HUES48 (cell line): ENCODE measurements around the gene MOV10L1.

Experiments
- H3K27ac ChIP-seq: one replicate; pipeline ENCODE4 v1.7.0; 2013; ENCODE audit warnings: low read depth, low read length, inconsistent platforms
- H3K27me3 ChIP-seq: 2 replicates; pipeline ENCODE4 v1.6.1; 2013; ENCODE audit warnings: mild to moderate bottlenecking, low read length; ENCODE audit not compliant: control insufficient read depth, insufficient read depth
- H3K36me3 ChIP-seq: 2 replicates; pipeline ENCODE4 v1.6.1; 2013; ENCODE audit warnings: low read length; ENCODE audit not compliant: control insufficient read depth, insufficient read depth
- H3K4me1 ChIP-seq: 2 replicates; pipeline ENCODE4 v1.6.1; 2013; ENCODE audit warnings: mild to moderate bottlenecking, low read length; ENCODE audit not compliant: control insufficient read depth, insufficient read depth
- H3K4me3 ChIP-seq: 2 replicates; pipeline ENCODE4 v1.5.1; 2013; ENCODE audit warnings: mild to moderate bottlenecking, low read depth, low read length
- H3K9ac ChIP-seq: 2 replicates; pipeline ENCODE4 v1.6.1; 2013; ENCODE audit warnings: mild to moderate bottlenecking, low read depth, low read length, moderate library complexity
- H3K9me3 ChIP-seq: 2 replicates; pipeline ENCODE4 v1.6.1; 2013; ENCODE audit warnings: low read length; ENCODE audit not compliant: control insufficient read depth, insufficient read depth

The MOV10L1 gene

DNA sequence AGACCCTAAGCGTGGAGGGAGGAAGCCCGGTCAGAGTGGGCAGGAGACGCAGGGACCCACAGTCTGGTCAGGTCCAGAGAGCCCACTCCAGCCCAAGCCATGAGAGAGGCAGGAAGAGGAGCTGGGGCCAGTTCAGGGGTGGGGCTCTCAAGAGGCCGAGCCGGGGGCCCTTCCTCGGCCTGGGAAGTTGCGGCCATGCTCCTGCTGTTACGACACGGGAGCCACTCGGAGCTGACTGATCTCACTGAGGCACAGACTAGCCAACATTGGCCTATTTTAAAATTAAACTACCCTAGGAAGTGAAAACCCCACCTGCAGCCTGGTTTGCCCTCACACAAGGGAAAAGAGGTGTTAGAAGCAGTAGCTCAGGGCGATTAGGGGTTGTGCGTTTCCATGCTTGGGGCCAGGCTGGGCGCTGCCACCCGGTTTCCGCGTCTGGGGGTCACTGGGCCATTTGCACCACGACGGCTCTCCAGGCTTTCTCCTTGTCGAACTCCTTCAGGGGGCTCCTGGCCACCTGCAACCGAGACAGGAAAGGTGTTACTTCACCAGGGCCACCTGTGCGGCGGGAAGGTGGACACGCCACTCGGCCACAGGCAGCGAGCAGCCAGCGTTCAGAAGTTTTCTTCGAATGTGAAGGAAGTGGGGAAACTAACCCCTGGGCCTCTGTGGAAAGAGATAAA, 28.5 kb upstream of the MOV10L1 start:
- Histone ChIP-seq H3K4me1 (peaks cover 2% of the 10 kb centered on the region), H3K4me3 (no peak overlapping the region), H3K27me3 (peaks cover 26% of the 10 kb centered on the region), H3K27ac (no peak overlapping the region), H3K36me3 (no peaks in the 10 kb centered on the region), H3K9me3 (no peaks in the 10 kb centered on the region), H3K9ac (no peak overlapping the region)

- Histone ChIP-seq H3K36me3 (no peaks in the 10 kb centered on the region), H3K9ac (no peak overlapping the region), H3K27ac (no peak overlapping the region), H3K27me3 (peaks cover 26% of the 10 kb centered on the region), H3K4me1 (peaks cover 2% of the 10 kb centered on the region), H3K9me3 (no peaks in the 10 kb centered on the region), H3K4me3 (no peak overlapping the region)
Measured at GRCh38 chr22:50061824-50062355, 27.9 kb upstream of the MOV10L1 start.

DNA sequence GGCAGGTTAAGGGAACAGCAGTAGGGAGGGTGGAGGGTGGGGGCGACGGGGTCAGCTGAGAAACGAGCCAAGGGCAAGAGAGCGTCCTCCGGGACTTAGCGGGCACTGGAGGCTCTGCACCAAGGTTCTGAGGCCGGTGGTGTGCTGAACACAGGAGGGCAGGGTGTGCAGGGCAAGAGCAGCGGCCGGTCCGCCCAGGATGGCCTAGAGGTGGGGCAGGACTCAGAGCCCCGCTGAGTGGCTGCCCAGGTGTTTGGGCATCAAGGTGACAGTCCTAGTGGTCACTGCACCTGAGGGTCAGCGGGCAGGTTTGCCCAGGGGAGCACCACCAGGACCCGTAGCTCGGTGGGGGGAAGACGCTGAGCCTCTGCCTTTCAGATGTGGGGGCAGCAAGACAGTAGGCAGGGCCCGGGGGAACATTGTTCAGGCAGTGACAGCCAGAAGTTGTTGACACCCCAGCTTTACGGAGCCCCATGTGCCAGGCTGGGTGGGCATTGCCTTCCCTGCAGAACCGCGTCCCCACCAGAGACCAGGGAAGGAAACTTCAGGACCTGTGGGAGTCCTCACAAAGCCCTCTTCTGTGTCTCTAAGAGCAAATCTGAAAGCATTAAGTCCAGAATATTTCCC, 27.2 kb upstream of the MOV10L1 start:
- Histone ChIP-seq H3K4me3 (no peak overlapping the region), H3K36me3 (no peaks in the 10 kb centered on the region)

GRCh38 chr22:50063589-50064393, 26.0 kb upstream of the MOV10L1 start:
- no peaks in the 10 kb centered on the region for H3K36me3 ChIP-seq
- H3K9ac ChIP-seq: no peak overlapping the region
- H3K27me3 ChIP-seq: peaks cover 14% of the 10 kb centered on the region
- H3K9me3 ChIP-seq: no peaks in the 10 kb centered on the region
- no peak overlapping the region for H3K27ac ChIP-seq
- no peak overlapping the region for H3K4me3 ChIP-seq
- peaks cover 2% of the 10 kb centered on the region for H3K4me1 ChIP-seq

More for the DNA sequence above, 27.2 kb upstream of the MOV10L1 start:
- Histone ChIP-seq H3K4me1 (peaks cover 2% of the 10 kb centered on the region), H3K9me3 (no peaks in the 10 kb centered on the region), H3K9ac (no peak overlapping the region), H3K27ac (no peak overlapping the region), H3K27me3 (peaks cover 24% of the 10 kb centered on the region)

DNA sequence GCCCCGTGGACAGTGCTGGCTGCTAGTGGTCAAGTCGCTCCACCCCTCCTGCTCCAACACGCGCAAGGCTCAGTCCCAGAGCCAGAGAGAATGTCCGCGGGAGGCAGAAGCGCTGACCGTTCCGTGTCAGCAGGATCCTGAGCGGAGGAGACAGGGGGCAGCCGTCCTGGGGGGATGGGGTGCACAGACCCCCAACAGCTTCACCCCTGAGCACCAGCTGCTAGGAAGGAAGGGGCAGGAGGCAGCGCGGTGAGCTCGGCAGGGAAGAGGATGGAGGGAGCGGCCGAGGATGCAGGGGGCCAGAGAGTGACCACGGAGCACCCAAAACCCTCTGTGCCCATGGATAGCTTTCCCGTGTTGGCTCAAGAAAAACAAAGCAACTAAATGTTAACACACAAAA, 25.4 kb upstream of the MOV10L1 start:
- Histone ChIP-seq H3K9ac (no peak overlapping the region), H3K27me3 (peaks cover 8% of the 10 kb centered on the region), H3K36me3 (no peaks in the 10 kb centered on the region), H3K4me1 (peaks cover 1% of the 10 kb centered on the region), H3K4me3 (no peak overlapping the region), H3K9me3 (no peaks in the 10 kb centered on the region), H3K27ac (no peak overlapping the region)

DNA sequence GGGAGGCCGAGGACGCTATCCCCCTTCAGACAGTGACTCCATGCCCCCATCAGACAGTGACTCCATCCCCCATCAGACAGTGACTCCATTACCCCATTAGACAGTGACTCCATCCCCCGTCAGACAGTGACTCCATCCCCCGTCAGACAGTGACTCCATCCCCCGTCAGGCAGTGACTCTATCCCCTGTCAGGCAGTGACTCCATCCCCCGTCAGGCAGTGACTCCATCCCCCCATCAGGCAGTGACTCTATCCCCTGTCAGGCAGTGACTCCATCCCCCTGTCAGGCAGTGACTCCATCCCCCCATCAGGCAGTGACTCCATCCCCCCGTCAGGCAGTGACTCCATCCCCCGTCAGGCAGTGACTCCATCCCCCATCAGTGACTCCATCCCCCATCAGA, 22.6 kb upstream of the MOV10L1 start:
- Histone ChIP-seq H3K9ac (no peak overlapping the region), H3K36me3 (no peaks in the 10 kb centered on the region), H3K4me3 (no peak overlapping the region), H3K27ac (no peak overlapping the region), H3K9me3 (no peaks in the 10 kb centered on the region), H3K4me1 (no peaks in the 10 kb centered on the region), H3K27me3 (no peaks in the 10 kb centered on the region)

GRCh38 chr22:50068096-50068495, 21.7 kb upstream of the MOV10L1 start:
- Histone ChIP-seq H3K27me3 (no peaks in the 10 kb centered on the region), H3K27ac (no peak overlapping the region)

DNA sequence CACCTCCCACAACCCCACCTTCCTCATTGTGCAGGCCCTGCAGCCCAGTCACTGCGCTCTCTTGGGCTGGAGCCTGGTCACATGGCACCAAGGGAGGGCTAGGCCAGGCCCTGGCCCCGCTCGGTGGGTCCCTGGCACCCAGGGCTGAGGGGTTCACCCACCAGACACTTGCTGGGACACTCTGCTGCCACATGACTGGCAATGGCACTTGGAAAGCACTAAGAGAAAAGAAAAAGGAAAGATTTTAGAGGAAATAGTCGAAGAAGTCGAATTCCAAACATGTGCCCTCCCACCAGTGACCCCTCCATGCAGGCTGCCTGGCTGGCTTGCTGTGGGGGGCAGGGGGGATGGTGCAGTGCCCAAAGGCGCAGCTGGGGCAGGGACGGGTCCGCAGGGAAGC, 19.4 kb upstream of the MOV10L1 start:
- Histone ChIP-seq H3K4me3 (no peak overlapping the region), H3K9me3 (no peaks in the 10 kb centered on the region), H3K27me3 (no peaks in the 10 kb centered on the region), H3K36me3 (no peaks in the 10 kb centered on the region), H3K4me1 (no peaks in the 10 kb centered on the region), H3K9ac (no peak overlapping the region), H3K27ac (no peak overlapping the region)

More at GRCh38 chr22:50068096-50068495, 21.7 kb upstream of the MOV10L1 start:
- Histone ChIP-seq H3K9me3 (no peaks in the 10 kb centered on the region), H3K4me1 (no peaks in the 10 kb centered on the region), H3K9ac (no peak overlapping the region), H3K4me3 (no peak overlapping the region), H3K36me3 (no peaks in the 10 kb centered on the region)

DNA sequence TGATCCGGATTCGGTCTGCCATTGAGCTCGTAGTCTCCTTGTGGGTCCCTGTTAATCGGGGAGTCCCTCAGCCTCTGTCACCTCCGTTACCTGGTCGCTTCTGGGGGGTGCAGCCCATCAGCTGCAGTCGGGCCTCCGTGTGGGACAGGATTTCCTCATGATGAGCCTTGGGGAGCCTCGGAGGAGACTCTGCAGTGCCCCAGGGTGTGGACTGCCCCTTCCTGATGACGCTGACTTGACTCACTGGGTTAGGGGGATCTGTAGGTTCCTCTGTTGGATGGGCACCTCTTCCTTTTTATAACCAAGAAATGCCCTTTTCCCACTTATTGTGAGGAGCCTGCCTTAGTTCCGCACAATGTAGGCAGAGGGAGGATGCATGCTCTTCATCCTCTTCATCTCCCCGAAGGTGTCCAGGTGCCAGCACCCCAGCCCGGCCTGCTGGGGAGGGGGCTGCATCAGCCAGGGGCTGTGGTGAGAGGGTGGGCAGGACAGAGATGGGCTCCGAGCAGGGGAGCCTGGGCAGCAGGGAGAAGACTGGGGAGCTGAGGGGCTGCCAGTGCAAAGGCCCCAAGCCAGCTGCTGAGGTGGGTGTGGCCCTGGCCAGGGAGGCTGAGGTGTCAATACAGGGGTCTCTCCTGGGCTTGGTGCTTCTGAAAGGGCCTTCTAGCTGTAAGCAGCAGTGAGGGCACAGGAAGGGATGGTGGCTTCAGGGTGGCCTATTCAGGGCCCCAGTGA, 18.2 kb upstream of the MOV10L1 start:
- no peak overlapping the region for H3K9ac ChIP-seq
- H3K9me3 ChIP-seq: no peaks in the 10 kb centered on the region
- H3K27me3 ChIP-seq: no peaks in the 10 kb centered on the region
- no peak overlapping the region for H3K4me3 ChIP-seq
- no peak overlapping the region for H3K27ac ChIP-seq
- H3K4me1 ChIP-seq: no peaks in the 10 kb centered on the region
- no peaks in the 10 kb centered on the region for H3K36me3 ChIP-seq

GRCh38 chr22:50072167-50072555, 17.6 kb upstream of the MOV10L1 start:
- H3K36me3 ChIP-seq: no peaks in the 10 kb centered on the region
- H3K27ac ChIP-seq: no peak overlapping the region
- H3K4me1 ChIP-seq: no peaks in the 10 kb centered on the region
- H3K27me3 ChIP-seq: no peaks in the 10 kb centered on the region
- no peak overlapping the region for H3K4me3 ChIP-seq
- H3K9ac ChIP-seq: no peak overlapping the region
- no peaks in the 10 kb centered on the region for H3K9me3 ChIP-seq
